Posterior vena cava (tissue), 2 donors: Measurements from ENCODE around the gene ORMDL1. TPM values are rescaled to one million over a fixed set of nuclear protein-coding genes. Genes with fewer than 3 reads are reported as not detected.
A peak's percentile ranks its signal among the peaks of the same experiment; 100 is the strongest.

Experiments used
- DNase-seq: peaks from one replicate; pipeline ENCODE4 v3.0.0-alpha.2; 2020; ENCODE audit warnings: low spot score
- intact Hi-C, 2 donors: fragments of 100-400 bp; cut with DNase I; formaldehyde crosslinking; loops; one replicate each; pipeline versions ENCODE4 v1.14.1 to v1.14.2; 2022 to 2023
- long read RNA-seq, 2 donors: library from polyadenylated mRNA; unstranded; transcript quantifications; one replicate each; pipeline ENCODE4 v2.0.0, GENCODE V29; 2020 to 2021
- total RNA-seq, 2 donors: library from RNA; stranded (reverse); fragmentation: NEBNext Ultra II Directional; extraction: Animal tissue kit (Norgen Biotek cat#: 25700); gene quantifications; one replicate each; pipeline ENCODE4 v1.2.1, GENCODE V29; 2021
- donor health status: DM: yes; HTN: yes; CAD: no.
- donor health status: DM: yes; HTN: yes; CAD: no.

ORMDL1 gene, protein sequence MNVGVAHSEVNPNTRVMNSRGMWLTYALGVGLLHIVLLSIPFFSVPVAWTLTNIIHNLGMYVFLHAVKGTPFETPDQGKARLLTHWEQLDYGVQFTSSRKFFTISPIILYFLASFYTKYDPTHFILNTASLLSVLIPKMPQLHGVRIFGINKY
- 10 to 100 TPM; 42.0 to 47.3 TPM for total RNA-seq
- long read RNA-seq, donor 1, transcript ORMDL1-203 (4 exons, 2,009 nt) = major isoform, 7 of 18 reads
- long read RNA-seq, donor 1, partial matches to known transcripts = 1 of 18 reads
- long read RNA-seq, donor 1, other reads (novel, unspliced or antisense) = 2 of 18 reads
- long read RNA-seq, donor 2, transcript ORMDL1-203 (4 exons, 2,009 nt) = major isoform, 26 of 54 reads
- long read RNA-seq, donor 2, transcript ORMDL1-202 (5 exons, 1,137 nt) = minor isoform, 9 of 54 reads
- long read RNA-seq, donor 2, partial matches to known transcripts = 3 of 54 reads
- long read RNA-seq, donor 2, other reads (novel, unspliced or antisense) = 12 of 54 reads

DNA sequence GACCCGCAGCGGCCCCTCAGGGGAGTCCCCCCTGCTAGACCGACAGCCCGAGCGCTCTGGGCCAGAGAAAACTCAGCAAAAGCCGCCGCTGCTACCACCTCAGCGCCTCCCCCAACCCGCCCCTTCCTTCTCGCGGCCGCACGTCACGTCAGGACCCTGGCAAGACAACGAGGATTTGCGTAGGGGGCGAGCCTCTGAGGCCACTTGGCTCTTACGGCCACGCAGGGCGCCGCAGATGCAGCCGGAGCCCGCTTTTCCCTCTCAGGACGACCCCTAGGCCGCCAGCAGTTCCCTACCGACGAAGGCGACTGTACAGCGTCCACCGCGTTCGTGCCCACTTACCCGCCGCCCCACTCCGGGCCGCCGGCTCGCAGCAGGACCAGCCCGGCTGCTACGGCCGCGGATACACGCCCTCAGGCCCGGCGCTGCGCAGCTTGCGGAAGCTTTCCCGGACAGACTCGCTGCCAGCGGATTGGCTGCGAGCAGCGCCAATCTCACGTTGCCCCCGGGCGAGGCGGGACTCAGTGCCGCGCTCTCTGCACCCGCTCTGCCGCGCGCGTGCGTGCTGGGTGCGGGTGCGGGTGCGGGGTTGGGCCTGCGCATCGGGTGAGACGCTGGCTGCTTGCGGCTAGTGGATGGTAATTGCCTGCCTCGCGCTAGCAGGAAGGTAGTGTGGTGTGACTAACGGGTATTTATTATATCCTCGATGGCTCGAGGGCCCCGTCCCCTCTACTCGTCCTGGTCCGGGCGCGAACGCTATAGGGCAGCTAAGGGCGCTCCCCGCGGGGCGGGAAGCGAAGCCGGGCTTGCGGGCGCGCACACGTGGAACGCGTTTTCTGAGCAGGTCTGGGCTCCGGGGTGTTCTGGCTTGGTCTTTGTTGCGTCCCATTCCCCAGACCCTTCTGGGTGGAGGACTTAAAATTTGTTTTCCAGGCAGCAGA is at the start of gene ORMDL1, which contains the start of gene PMS1:
ORMDL1 (minus strand) TSS at position 413 of the 941 bp plus-strand sequence. CDS start 1,744 bp downstream, outside the sequence.
PMS1 (plus strand) TSS at position 524 of the 941 bp plus-strand sequence. CDS start 7,360 bp downstream, outside the sequence.
- intact Hi-C loops = no loop called here
- DNase-seq = peak; percentile 99

DNA sequence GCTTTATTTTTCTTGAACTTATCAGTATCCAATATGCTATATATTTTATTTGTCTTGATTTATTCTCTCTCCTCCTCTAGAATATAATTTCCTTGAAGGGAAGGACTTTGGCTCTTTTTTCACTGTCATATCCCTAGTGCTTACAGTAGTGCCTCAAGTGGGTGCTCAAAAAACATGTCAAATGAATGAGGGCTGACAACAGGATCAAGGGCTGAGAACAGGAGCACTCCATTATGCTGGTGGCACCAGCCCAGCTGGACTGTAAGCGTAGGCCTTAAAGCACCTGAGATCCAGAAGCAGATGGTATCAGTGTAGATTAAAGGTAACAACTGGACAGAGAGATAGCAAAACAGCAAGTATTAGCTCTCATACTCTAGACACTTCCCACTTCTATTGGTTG is 46.4 kb upstream of the ORMDL1 start:
- intact Hi-C loops = no loop called here
- no peak for DNase-seq

DNA sequence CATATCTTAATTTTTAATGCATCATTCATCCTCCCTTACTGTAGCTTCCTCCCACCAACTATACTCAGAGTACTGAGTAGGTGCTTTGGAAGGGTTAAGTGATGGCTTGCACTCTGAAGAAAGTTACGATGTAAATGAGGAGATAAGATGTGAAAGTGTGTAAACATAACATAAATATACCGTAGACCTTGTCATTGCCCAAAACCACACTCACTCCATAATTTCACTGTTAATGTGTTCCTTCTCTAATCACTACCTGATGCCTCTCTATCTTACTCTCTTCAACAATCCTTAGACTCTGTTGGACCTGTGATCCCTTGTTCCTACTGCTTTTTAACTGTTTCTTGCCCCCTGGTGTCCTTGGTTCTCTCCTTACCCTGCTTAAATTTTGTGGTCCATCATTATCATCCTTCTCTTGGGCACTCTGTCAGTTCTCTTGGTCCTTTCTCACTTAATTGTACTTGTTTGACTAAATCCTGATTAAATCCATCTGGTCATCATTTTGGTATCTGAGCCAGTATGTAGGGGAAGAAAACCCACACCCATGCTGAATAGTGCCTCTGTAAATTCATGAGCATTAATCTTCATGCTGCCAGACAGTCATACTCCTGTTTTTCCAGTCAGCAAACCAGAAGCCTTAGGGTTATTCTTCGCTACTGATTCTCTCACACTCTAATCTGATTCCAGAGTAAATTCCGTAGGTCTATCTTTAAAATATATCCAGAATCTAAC is 45.1 kb upstream of the ORMDL1 start:
- no peak for DNase-seq
- intact Hi-C loops = no loop called here

DNA sequence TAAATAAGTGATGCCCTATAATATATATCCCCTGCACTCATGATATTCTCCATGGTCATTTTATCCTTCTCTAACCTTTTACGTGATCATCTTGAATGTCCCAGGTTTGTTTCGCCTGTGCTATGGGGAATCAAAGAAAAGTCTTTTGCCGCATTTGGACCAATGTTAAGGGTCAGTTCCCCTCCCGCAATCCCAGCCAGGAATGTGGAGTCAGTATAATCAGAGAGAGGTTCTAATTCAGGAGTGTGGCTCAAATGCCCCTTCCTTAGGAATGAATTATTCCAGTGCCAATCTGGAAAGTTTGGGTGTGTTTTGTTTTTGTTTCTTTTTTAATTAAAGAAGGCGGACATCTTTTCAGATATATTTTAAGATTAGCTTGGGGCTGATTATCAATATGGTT is 41.9 kb upstream of the ORMDL1 start:
- no peak for DNase-seq

DNA sequence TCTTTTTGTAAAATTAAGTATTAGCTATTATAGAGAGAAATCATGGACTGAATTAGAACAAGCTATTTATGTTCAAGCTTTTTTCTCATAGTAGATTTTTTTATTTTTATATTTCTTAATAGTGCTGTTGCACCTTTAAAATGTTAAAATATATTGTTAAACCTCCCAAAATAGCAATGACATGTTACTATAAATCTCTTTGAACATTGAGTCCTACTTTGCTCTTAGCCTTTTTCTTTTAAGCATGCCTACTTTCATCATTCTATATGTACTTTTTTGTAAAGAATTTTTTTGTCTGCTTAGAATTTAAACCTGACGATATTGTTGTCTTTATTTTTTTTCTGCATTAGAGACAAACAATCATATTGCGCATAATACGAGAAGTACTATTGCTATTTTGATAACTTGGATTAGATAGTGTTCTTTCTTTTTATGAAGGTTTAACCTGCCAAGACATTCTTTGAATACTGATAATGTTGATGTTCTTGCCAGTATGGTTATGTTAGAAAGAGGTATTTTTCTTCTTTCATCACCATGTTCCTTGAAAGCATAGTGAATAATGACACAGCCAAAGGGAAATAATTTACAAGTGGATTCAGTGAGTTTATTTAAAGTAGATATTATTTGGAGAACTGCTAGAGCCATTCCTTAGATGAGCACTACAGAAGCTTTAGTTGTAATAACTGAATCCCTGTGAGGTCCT is 40.7 kb upstream of the ORMDL1 start:
- no peak for DNase-seq
- intact Hi-C loops = no loop called here

More for the DNA sequence above, 41.9 kb upstream of the ORMDL1 start:
- intact Hi-C loops = no loop called here

DNA sequence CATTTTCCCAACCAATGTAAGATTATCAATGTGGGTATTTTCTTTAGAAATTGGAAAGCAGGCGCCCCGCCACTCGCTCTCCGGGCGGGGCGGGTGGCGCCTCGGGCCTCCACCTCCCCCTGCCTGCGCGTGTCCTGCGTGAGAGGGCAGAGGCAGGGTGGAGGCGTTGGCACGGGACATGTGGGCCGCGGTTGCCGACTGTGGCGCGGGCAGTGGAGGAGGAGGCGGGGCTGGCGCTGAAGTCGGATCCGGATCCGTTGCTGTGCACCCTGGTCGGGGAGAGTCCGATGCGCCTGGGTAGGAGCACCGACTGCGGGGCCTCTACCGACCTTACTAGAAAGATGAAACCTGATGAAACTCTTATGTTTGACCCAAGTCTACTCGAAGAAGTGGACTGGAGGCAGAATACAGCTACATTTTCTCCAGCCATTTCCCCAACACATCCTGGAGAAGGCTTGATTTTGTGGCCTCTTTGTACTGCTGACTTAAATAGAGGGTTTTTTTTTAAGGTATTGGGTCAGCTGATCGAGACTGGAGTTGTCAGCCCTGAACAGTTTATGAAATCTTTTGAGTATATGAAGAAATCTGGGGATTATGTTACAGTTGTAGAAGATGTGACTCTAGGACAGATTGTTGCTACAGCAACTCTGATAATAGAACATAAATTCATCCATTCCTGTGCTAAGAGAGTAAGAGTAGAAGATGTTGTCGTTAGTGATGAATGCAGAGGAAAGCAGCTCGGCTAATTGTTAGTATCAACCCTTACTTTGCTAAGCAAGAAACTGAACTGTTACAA is 38.0 kb upstream of the ORMDL1 start:
- DNase-seq = no peak
- intact Hi-C loops = no loop called here

DNA sequence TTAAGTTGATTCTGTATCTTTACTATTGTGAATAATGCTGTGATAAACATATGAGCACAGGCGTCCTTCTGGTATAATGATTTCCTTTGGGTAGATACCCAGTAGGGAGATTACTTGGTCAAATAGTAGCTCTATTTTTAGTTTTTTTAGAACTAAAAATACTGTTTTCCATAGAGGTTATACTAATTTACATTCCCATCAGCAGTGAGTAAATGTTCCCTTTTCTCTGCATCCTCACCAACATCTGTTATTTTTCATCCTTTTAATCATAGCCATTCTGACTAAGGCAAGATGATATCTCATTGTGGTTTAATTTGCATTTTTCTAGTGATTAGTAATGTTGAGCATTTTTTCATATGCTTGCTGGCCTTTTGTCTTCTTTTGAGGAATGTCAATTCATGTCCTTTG is 35.2 kb upstream of the ORMDL1 start:
- DNase-seq = no peak
- intact Hi-C loops = no loop called here

DNA sequence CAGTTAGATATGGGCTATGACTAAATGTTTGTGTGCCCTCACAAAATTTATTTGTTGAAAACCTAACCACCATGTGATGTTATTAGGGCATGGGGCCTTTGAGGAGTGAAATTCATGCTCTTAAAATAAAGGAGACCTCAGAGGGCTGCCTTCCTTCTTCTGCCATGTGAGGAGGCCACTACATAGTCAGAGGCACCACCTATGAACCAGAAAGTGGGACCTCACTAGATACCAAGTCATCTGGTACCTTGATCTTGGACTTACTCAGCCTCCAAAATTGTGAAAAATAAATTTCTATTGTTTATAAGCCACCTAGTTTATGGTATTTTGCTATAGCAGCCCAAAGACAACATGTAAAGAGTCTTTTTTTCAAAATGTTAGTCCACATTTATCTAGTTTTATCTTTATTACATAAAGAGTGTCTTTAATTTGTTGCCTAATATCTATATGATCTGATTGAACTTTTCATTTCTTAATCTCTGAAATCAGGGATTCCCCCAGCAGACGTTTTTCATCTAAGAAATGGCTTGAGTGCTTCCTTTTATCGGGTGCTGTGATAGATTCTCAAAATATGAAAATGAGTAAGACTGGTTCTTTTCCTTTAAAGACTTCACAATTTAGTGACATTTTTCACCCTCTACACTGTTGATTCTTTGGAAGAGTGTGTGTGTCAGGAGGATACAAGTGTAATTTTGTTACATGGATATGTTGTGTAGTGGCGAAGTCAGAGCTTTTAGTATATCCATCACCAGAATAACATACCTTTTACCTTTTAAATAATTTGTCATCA is 34.3 kb upstream of the ORMDL1 start:
- intact Hi-C loops = no loop called here
- DNase-seq = no peak

DNA sequence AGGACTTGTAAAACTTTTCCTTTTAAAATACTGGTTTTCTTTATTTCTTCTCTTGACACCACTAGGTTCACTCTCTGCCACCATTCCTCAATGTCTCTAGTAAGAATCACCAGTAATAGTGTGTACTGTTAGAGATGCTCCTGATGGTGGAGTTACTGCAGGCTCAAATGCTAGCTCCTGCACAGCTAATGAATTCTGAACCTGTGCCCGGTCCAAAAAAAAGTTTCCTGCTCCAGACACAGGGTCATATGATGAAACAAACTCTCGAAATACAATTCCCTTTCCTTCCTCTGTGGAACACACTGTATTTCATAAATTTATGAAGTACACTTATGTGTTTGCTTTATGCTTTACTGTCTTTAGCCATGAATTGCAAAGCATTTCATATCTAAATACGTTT is 19.3 kb upstream of the ORMDL1 start:
- intact Hi-C loops = no loop called here
- no peak for DNase-seq

DNA sequence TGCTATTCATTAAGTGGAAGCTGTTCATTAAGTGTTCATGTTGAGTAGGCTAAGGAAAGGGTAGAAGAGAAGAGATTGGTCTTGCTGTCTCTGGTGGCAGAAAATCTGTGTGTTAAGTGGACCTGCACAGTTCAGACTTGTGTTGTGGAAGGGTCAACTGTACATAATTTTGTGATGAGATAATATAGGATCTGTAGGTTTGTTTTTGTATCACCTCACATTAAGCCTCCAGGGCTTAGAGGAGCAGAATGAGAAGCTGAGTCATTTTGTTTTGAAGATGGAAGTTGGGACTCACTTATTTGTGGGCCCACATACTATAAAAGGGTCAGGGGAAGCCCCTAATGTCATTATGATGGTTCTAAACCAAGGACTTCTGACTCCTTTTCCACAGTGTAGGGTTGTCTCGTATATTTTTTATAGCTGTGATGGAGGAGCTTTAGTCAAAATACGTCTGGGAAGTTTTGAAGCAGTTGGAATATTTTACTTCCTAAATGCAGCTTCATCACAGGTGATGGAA is 18.3 kb upstream of the ORMDL1 start:
- intact Hi-C loops = no loop called here
- DNase-seq = no peak

DNA sequence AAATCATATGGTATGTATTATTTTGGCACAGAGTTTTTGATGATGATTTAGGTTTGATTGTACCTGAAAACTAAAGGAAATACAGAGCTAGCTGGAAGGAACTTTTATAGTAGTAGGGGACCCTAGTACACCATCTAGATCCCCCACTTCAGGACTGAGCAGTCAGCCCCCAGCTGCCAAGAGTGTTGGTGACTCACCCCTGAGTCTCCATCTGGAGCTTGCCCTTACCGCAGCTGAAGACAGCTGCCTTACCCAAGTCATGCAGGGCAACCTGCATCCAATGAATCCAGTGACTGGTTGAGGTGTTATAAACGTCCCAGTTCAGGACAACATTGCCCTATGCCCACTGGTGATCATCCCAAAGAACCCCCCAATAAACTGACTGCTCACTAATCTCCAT is 15.4 kb upstream of the ORMDL1 start:
- intact Hi-C loops = no loop called here
- no peak for DNase-seq

DNA sequence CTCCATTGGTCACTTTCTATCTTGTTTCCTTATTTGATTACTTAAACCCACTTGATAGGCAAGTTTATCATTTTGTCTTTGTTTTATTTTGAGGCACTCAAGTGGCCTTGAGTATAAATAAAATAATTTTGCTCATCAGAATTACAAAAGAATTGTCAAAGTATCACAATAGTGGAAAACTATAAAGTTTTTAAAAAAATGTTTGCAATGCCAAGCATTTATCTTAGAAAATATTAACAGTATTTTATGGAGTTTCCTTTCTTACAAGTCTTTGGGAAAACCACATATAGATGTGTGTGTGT is 14.8 kb upstream of the ORMDL1 start:
- intact Hi-C loops = no loop called here
- no peak for DNase-seq

DNA sequence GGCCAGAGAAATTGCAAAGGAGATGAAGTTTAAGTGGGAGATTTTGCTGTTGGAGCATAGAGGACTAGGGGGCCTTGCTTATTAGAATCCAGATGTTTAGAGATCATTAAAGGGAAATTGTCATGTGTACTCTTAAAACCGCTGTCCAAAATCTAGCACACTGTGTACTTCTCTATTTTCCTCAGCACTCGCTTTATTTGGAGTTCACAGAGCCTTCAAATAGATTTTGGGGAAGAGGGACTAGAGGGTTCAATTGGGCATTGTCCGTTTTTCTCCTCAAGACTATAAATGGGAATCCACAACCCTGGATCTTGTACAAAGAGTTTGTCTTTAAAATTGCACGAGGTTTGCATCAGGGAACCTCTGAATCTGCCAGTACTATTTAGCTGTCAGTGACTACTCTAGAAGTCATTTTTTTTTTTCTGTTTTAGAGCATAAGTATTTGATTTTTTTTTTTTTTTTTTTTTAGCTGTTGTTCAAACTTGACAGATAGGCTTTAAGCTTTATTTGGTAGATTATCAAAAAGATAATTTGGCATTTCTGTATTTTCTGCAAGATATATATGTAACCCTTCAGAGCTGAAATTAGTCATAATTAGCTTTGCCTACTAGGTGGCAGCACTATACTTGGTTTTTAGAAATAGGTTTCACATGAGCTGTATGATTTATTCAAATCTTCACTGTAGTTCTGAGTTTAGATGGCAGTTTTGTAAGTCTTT is 14.3 kb upstream of the ORMDL1 start:
- DNase-seq = no peak
- intact Hi-C loops = no loop called here

DNA sequence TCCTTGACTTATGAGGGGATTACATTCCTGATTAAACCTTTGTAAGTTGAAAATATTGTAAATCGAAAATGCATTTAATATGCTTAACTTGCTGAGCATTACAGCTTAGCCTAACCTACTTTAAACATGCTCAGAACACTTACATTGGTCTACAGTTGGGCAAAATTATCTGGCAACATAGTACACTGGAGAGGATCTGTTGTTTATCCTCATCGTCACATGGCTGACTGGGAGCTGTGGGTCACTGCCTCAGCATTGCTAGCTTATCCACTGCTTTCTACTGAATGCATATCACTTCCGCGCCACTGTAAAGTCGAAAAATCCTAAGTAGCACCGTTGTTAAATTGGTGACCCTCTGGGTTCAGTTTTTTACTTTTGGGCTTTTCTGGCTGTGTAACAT is 13.8 kb upstream of the ORMDL1 start:
- DNase-seq = no peak
- intact Hi-C loops = no loop called here

DNA sequence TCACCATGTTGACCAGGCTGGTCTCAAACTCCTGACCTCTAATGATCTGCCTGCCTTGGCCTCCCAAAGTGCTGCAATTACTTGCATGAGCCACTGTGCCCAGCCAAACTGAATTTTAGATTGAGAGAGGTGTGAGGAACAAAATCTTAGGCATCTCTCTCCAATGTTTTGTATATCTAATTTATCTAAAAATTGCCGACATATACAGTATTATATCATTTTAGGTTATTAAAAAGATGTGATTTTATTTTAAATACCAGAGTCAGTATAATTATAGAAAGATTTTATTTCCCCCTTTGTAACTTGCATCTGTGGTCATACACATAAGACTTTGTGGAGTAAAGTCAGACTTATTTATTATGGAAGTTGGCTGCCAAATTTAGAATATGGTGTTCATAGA is 10.2 kb upstream of the ORMDL1 start:
- DNase-seq = no peak
- intact Hi-C loops = no loop called here

DNA sequence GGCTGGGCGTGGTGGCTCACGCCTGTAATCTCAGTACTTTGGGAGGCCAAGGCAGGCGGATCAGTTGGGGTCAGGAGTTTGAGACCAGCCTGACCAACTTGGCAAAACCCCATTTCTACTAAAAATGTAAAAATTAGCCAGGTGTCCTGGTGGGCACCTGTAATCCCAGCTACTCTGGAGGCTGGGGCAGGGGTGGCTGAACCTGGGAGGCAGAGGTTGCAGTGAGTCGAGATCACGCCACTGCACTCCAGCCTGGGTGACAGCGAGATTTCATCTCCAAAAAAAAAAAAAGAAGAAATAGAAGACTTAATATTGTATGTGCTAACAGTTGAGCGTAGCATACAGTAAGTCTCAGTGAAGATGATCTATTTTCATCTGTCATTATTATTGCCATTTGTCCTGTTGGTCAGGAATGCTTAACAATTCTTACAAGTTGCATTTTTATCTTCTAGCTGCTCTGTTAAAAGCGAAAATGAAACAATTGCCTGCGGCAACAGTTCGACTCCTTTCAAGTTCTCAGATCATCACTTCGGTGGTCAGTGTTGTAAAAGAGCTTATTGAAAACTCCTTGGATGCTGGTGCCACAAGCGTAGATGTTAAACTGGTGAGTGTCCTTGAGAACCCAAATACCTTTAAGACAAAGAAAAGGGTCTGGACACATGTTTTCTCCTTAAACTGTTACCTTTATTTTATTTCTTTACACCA is 7.4 kb upstream of the ORMDL1 start:
- DNase-seq = no peak
- intact Hi-C loops = no loop called here
